ENCODE results near the gene SMCO2. TPM values are rescaled to one million over a fixed set of nuclear protein-coding genes. Genes with fewer than 3 reads are reported as not detected.

Gene SMCO2
- total RNA-seq, 2 donors from 2014 or later, result not detected

GRCh38 chr12:27493260-27493940 is 46.9 kb downstream of the SMCO2 start:
- Mint-ChIP-seq H3K27me3 (peaks cover 28% of the 10 kb centered on the region), H3K4me1 (peaks cover 2% of the 10 kb centered on the region), H3K27ac (no peak overlapping the region), H3K36me3 (ENCODE audit: low read depth) (peaks cover 2% of the 10 kb centered on the region), H3K4me3 (no peak overlapping the region)
- no peak for DNase-seq
- no peaks in the 10 kb centered on the region for H3K9me3 ChIP-seq (ENCODE audit: control insufficient read depth, low read length, poor library complexity, severe bottlenecking)
- no peak for ATAC-seq

- ATAC-seq, result no peak
- no peaks in the 10 kb centered on the region for H3K36me3 Mint-ChIP-seq (ENCODE audit: low read depth)
- no peak overlapping the region for H3K4me3 Mint-ChIP-seq
- H3K27me3 Mint-ChIP-seq, result peaks cover 14% of the 10 kb centered on the region
- H3K27ac Mint-ChIP-seq, result no peak overlapping the region
- no peaks in the 10 kb centered on the region for H3K9me3 ChIP-seq (ENCODE audit: control insufficient read depth, low read length, poor library complexity, severe bottlenecking)
- H3K4me1 Mint-ChIP-seq, result peaks cover 2% of the 10 kb centered on the region
- DNase-seq, result no peak
Measured at GRCh38 chr12:27497446-27497845, 50.9 kb downstream of the SMCO2 start.

DNA sequence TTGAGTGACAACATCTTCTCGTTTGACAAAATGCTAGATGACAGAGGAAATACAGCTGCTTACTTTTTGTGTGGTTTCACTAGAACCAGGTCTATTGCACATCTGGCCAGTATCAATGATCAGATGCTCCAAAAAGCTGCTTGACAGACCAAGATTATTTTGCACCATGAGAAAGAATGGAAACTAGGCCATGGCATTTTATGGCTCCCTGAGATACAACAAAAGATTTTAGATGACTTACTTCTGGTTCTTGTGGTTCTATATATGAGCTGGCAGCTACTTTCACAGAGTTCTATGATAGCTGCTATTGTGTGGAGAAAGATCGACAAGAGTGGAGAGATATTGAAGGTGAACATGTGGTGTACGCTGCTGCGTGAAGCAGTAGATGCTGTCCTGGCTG is 51.6 kb downstream of the SMCO2 start:
- Mint-ChIP-seq H3K4me3 (no peak overlapping the region), H3K36me3 (ENCODE audit: low read depth) (no peaks in the 10 kb centered on the region), H3K27me3 (peaks cover 14% of the 10 kb centered on the region), H3K27ac (no peak overlapping the region), H3K4me1 (peaks cover 2% of the 10 kb centered on the region)
- DNase-seq (no peak), ATAC-seq (no peak)
- no peaks in the 10 kb centered on the region for H3K9me3 ChIP-seq (ENCODE audit: control insufficient read depth, low read length, poor library complexity, severe bottlenecking)

DNA sequence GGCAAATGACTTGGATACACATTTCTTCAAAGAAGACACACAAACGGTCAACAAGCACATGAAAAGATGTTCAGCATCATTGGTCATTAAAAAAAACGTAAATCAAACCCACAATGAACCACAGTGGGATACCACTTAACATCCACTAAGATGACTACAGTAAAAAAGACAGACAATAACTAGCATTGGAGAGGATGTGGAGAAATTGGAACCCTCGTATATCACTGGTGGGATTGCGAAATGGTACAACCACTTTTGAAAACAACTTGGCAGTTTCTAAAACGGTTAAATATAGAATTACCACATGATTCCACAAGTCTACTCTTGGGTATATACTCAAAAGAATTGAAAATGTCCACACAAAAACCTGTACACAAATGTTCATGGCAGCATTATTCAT is 52.2 kb downstream of the SMCO2 start:
- no peak overlapping the region for H3K27ac Mint-ChIP-seq
- ATAC-seq (no peak), DNase-seq (no peak)
- H3K36me3 Mint-ChIP-seq (ENCODE audit: low read depth), result no peaks in the 10 kb centered on the region
- H3K4me1 Mint-ChIP-seq, result peaks cover 2% of the 10 kb centered on the region
- peaks cover 15% of the 10 kb centered on the region for H3K27me3 Mint-ChIP-seq
- H3K9me3 ChIP-seq (ENCODE audit: control insufficient read depth, low read length, poor library complexity, severe bottlenecking), result no peaks in the 10 kb centered on the region
- H3K4me3 Mint-ChIP-seq, result no peak overlapping the region

DNA sequence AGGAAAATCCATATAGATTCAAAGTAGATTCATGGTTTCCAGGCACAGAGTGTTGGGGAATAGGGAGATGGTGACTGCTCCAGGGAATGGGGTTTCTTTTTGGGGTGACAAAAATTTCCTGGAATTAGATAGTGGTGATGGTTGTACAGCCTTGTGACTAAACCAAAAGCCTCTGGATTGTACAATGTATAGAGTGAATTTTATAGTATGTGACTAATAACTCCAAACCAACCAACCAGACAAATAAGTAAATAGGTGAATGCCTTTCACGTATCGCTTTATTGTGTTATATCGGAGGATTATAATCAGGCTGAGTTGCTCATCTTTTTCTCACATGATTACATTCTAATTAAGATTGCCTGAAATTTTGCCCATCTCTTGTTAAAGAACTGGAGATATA is 52.8 kb downstream of the SMCO2 start:
- DNase-seq (no peak), ATAC-seq (no peak)
- no peak overlapping the region for H3K27ac Mint-ChIP-seq
- H3K27me3 Mint-ChIP-seq, result peaks cover 21% of the 10 kb centered on the region
- no peaks in the 10 kb centered on the region for H3K9me3 ChIP-seq (ENCODE audit: control insufficient read depth, low read length, poor library complexity, severe bottlenecking)
- no peaks in the 10 kb centered on the region for H3K36me3 Mint-ChIP-seq (ENCODE audit: low read depth)
- peaks cover 2% of the 10 kb centered on the region for H3K4me1 Mint-ChIP-seq
- H3K4me3 Mint-ChIP-seq, result no peak overlapping the region

DNA sequence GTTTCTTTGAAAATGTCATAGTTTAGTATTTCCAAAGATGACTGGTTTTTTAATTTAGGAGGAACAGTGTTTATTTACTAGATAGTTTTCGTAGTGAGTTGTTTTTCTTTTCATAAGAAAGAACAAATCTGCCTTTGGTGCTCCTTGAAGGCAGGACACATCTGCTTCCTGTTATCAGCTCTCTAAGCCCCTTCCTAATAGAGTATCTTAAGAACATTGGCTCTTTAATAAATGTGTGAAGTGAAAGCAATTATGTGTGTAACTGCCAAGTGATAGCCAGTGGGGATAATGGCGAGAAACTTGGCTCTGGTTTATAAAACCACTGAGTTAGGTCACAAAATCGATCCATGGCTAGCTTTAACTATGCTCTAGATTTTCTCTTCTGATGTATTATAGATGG is 54.0 kb downstream of the SMCO2 start:
- Mint-ChIP-seq H3K4me1 (peaks cover 2% of the 10 kb centered on the region), H3K27me3 (peaks cover 23% of the 10 kb centered on the region), H3K36me3 (ENCODE audit: low read depth) (no peaks in the 10 kb centered on the region), H3K4me3 (no peak overlapping the region), H3K27ac (no peak overlapping the region)
- H3K9me3 ChIP-seq (ENCODE audit: control insufficient read depth, low read length, poor library complexity, severe bottlenecking), result no peaks in the 10 kb centered on the region
- ATAC-seq (no peak), DNase-seq (no peak)

DNA sequence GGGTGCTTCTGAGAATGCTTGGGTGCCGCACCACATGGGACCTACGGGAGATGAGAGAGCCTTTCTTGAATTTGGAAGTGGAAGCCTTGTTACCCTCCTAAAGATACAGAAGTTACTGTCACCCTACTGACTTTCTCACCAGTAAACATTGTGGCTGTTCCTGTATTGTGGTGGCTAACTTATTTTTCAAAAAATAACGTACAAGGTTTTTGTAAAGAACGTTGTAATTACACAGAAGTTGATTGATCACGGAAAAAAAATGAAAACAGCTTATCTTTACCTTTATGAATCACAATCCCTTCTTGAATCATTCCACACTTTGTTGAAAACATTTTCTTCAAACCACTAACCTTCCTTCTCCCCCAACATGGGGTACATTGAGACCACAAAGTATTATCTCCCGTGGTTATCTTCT is 55.5 kb downstream of the SMCO2 start:
- no peaks in the 10 kb centered on the region for H3K36me3 Mint-ChIP-seq (ENCODE audit: low read depth)
- ATAC-seq, result no peak
- H3K9me3 ChIP-seq (ENCODE audit: control insufficient read depth, low read length, poor library complexity, severe bottlenecking), result no peaks in the 10 kb centered on the region
- no peak for DNase-seq
- no peak overlapping the region for H3K27ac Mint-ChIP-seq
- H3K4me3 Mint-ChIP-seq, result no peak overlapping the region
- peaks cover 2% of the 10 kb centered on the region for H3K4me1 Mint-ChIP-seq
- peaks cover 23% of the 10 kb centered on the region for H3K27me3 Mint-ChIP-seq

DNA sequence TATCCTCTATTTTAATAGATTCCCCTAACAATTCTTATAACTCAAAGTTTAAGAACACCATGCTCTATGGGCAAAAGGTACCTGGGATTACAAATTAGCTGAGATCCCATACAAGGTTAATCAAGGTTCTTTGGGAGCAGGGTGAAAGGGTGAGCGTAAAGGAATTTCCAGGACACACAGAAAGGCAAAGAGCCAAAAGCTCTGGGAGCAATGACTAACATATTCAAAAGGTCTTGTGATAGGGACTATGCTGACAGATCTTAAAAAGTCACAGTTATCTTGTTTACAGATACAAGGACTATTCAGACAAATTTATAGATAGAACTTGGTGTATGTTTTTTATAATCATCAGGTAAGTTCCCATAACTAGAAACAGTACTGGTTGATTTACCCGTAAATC is 58.0 kb downstream of the SMCO2 start:
- H3K9me3 ChIP-seq (ENCODE audit: control insufficient read depth, low read length, poor library complexity, severe bottlenecking), result no peaks in the 10 kb centered on the region
- no peak overlapping the region for H3K4me3 Mint-ChIP-seq
- DNase-seq (no peak), ATAC-seq (no peak)
- no peaks in the 10 kb centered on the region for H3K36me3 Mint-ChIP-seq (ENCODE audit: low read depth)
- peaks cover 8% of the 10 kb centered on the region for H3K27me3 Mint-ChIP-seq
- no peaks in the 10 kb centered on the region for H3K4me1 Mint-ChIP-seq
- no peak overlapping the region for H3K27ac Mint-ChIP-seq

DNA sequence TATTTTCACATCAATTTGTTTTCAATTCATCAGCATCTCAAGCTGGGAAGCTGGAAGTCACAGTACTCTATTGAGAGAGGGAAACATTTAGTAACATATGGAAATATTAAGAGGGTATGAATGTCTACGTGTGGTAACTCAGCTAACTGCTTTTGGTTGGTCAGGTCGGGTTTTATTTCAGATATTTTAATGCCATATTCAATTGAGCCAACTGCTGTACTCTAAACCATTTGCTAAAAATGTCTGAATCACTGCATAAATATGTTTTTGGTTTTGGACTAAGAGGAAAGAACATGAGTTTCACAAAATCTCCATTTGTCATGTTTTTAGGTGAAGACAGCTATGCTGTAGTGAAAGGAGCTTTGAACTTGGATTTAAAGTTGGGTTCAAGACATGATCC is 58.6 kb downstream of the SMCO2 start:
- H3K27ac Mint-ChIP-seq, result no peak overlapping the region
- H3K4me1 Mint-ChIP-seq, result no peaks in the 10 kb centered on the region
- DNase-seq (no peak), ATAC-seq (no peak)
- no peaks in the 10 kb centered on the region for H3K9me3 ChIP-seq (ENCODE audit: control insufficient read depth, low read length, poor library complexity, severe bottlenecking)
- H3K36me3 Mint-ChIP-seq (ENCODE audit: low read depth), result no peaks in the 10 kb centered on the region
- no peak overlapping the region for H3K4me3 Mint-ChIP-seq
- H3K27me3 Mint-ChIP-seq, result peaks cover 8% of the 10 kb centered on the region

GRCh38 chr12:27505761-27506160 is 59.2 kb downstream of the SMCO2 start:
- ATAC-seq (no peak), DNase-seq (no peak)
- peaks cover 8% of the 10 kb centered on the region for H3K27me3 Mint-ChIP-seq
- no peak overlapping the region for H3K27ac Mint-ChIP-seq
- H3K4me3 Mint-ChIP-seq, result no peak overlapping the region
- H3K4me1 Mint-ChIP-seq, result no peaks in the 10 kb centered on the region
- no peaks in the 10 kb centered on the region for H3K36me3 Mint-ChIP-seq (ENCODE audit: low read depth)
- H3K9me3 ChIP-seq (ENCODE audit: control insufficient read depth, low read length, poor library complexity, severe bottlenecking), result no peaks in the 10 kb centered on the region

DNA sequence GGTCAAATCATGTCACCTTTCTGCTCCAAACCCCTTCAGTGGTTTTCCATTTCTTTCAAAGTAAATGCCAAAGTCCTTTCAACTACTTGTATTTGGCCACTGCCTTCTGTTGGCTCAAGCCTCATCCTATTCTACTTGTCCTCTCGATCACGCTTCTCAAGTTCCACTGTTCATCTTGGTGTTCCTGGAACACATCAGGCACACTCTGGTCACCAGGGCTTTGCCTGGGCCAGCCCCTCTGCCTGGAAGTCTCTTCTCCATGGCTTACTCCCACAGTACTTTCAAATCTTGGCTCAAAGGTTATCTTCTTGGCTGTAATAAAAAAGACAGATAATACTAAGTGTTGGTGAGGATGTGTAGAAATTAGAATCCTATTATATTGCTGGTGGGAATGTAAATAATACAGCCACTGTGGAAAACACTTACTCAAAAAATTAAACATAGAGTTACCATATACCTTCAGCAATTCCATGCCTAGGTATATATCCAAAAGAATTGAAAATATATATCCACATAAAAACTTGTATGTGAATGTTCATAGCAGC is 60.2 kb downstream of the SMCO2 start:
- DNase-seq (no peak), ATAC-seq (no peak)
- Mint-ChIP-seq H3K4me3 (no peak overlapping the region), H3K4me1 (no peaks in the 10 kb centered on the region), H3K27ac (no peak overlapping the region), H3K27me3 (peaks cover 15% of the 10 kb centered on the region), H3K36me3 (ENCODE audit: low read depth) (no peaks in the 10 kb centered on the region)
- H3K9me3 ChIP-seq (ENCODE audit: control insufficient read depth, low read length, poor library complexity, severe bottlenecking), result no peaks in the 10 kb centered on the region

- ATAC-seq (no peak), DNase-seq (no peak)
- no peaks in the 10 kb centered on the region for H3K9me3 ChIP-seq (ENCODE audit: control insufficient read depth, low read length, poor library complexity, severe bottlenecking)
- no peaks in the 10 kb centered on the region for H3K4me1 Mint-ChIP-seq
- no peak overlapping the region for H3K27ac Mint-ChIP-seq
- no peaks in the 10 kb centered on the region for H3K36me3 Mint-ChIP-seq (ENCODE audit: low read depth)
- no peak overlapping the region for H3K4me3 Mint-ChIP-seq
- peaks cover 13% of the 10 kb centered on the region for H3K27me3 Mint-ChIP-seq
Measured at GRCh38 chr12:27508736-27509431, 62.3 kb downstream of the SMCO2 start.

DNA sequence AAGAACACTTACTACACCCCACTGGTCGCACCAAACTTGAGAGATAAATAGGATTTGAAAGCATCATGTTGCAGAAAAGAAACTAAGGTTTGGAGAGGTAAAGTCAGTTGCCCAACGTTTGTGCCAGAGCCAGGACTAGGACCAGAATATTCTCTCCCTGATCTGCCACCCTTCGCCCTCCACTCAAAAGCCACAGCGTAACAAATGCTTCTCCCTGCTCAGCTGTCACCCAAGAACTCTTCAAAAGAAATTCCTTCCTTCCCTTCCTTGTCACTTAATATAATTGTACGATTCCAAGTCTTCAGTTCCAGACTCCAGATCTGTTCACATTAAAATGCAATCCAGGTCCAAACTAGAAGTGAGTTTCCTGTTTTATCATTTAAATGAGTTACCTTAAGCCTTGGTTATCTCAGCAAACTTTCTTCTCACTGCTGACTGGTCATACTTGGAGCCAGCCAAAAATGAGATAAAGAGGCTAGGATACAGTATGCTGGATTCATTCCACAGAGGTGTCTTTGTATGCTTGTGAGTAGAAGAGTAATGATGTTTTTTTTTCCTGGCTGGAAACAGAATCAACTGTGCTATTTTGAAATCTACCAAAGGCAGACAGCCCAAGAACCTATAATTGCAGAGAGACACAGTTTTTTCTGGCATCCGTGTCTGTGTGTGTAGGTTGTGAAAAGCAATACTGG is 64.6 kb downstream of the SMCO2 start:
- Mint-ChIP-seq H3K27ac (no peak overlapping the region), H3K4me1 (no peaks in the 10 kb centered on the region), H3K4me3 (no peak overlapping the region), H3K27me3 (peaks cover 8% of the 10 kb centered on the region), H3K36me3 (ENCODE audit: low read depth) (no peaks in the 10 kb centered on the region)
- DNase-seq, result no peak
- H3K9me3 ChIP-seq (ENCODE audit: control insufficient read depth, low read length, poor library complexity, severe bottlenecking), result no peaks in the 10 kb centered on the region
- no peak for ATAC-seq

All from T-helper 17 cell (primary cell).